Diencephalon (tissue), 1 donor: ENCODE data around the gene LGALS16. TPM values are rescaled to one million over a fixed set of nuclear protein-coding genes. Genes with fewer than 3 reads are reported as not detected.

Experiments used
- small RNA-seq: library from RNA; depleted of rRNA; stranded (forward); fragments of <200 nt; gene quantifications from one replicate; pipeline ENCODE3, GENCODE V24; 2014
- total RNA-seq: library from RNA; depleted of rRNA; stranded (reverse); fragments of >200 nt; gene quantifications from one replicate; pipeline ENCODE4 v1.2.3, GENCODE V29; 2014

The LGALS16 gene, protein sequence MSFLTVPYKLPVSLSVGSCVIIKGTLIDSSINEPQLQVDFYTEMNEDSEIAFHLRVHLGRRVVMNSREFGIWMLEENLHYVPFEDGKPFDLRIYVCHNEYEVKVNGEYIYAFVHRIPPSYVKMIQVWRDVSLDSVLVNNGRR
- total RNA-seq: not detected

GRCh38 chr19:39655613-39656012, at the start of gene LGALS16:
LGALS16 (plus strand) TSS chr19:39655913; CDS start chr19:39655962, 49 bp downstream.

GRCh38 chr19:39704181-39705044, 48.7 kb downstream of the LGALS16 start, which contains the start of gene LGALS14:
LGALS14 (plus strand) TSS chr19:39704481; CDS start chr19:39704529, 48 bp downstream.

Small RNAs within 50 kb of the gene (small RNA-seq; reads per million reads assigned to genes)
- gene AC005176.2 (not detected), gene RPS29P27 (not detected), gene RPS29P30 (not detected)

Other genes with a start within 250 kb of the LGALS16 start
- gene ZFP36, start 249.1 kb upstream of the LGALS16 start, total RNA-seq: 1.8 TPM
- gene PLEKHG2, start 243.2 kb upstream of the LGALS16 start, total RNA-seq: 19.8 TPM
- gene RPS16, start 220.0 kb upstream of the LGALS16 start, total RNA-seq: 146 TPM
- gene SUPT5H, start 210.3 kb upstream of the LGALS16 start, total RNA-seq: 54.4 TPM
- gene TIMM50, start 175.1 kb upstream of the LGALS16 start, total RNA-seq: 48.9 TPM
- 17.5 TPM for gene DLL3, start 157.0 kb upstream of the LGALS16 start, total RNA-seq
- gene SELENOV, start 140.8 kb upstream of the LGALS16 start, total RNA-seq: not detected
- 23.1 TPM for gene EID2B, start 123.1 kb upstream of the LGALS16 start, total RNA-seq
- gene EID2, start 115.8 kb upstream of the LGALS16 start, total RNA-seq: 24.0 TPM
- not detected for gene LGALS13, start 53.4 kb upstream of the LGALS16 start, total RNA-seq
- 1.4 TPM for gene LGALS14, start 48.6 kb downstream of the LGALS16 start, total RNA-seq
- gene CLC, start 82.1 kb downstream of the LGALS16 start, total RNA-seq: not detected
- gene LEUTX, start 122.9 kb downstream of the LGALS16 start, total RNA-seq: not detected
- gene DYRK1B, start 178.2 kb downstream of the LGALS16 start, total RNA-seq: 20.8 TPM
- 120 TPM for gene FBL, start 190.5 kb downstream of the LGALS16 start, total RNA-seq